ENCODE data around the gene TIRAP.
A peak's percentile ranks its signal among the peaks of the same experiment; 100 is the strongest.
"Not testable (repeated sequence)": the region's sequence is repeated elsewhere in the genome, so short reads cannot be mapped to it uniquely, and the experiment has no call there.

The TIRAP gene, protein sequence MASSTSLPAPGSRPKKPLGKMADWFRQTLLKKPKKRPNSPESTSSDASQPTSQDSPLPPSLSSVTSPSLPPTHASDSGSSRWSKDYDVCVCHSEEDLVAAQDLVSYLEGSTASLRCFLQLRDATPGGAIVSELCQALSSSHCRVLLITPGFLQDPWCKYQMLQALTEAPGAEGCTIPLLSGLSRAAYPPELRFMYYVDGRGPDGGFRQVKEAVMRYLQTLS

DNA sequence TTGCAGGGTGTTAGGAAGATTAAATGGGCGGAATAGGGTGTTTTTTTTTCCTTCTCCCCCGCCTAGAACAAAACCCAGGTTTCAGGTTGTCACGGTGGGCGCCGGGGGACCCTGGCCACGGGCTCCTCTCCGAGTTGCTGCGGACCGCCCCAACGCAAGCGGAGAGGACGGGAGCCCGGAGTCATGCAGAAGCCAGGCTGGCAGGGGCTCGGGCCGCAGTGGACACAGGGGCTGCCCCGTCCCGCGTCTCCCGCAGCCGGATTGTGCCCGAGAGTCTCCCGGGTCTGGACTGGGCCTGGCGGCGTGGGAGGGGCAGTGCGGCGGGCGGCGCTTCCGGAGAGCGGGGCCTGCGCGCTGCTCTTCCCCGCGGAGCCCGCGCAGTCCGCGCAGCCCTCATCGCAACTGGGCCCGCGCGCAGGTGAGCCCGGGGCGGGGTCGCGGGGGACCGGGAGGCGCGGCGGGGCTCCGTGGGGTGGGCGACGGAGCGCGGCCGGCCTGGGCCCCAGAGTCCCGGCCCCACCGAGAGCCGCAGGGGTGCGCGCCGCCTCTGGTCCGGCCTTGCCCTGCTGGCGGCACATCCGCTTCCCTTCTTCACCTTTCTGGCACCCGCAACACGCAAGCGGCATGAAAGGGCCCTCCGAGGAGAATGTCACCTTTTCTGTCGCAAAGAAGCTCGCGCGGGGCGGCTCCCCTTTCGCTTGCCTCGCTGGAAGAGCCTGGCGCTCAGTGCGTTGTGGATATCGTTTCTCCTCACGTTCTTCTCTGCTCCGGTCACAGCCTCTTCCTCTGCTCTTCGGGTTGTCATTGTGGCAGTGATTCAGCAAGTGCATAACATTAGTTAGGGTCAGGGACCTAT lies at the start of gene TIRAP:
Gene TIRAP, plus strand, starts transcription at position 358 of the 856 bp plus-strand sequence. CDS start 7,802 bp downstream, outside the sequence.
- DNase-seq (ENCODE audit: low read depth), result no peak

DNA sequence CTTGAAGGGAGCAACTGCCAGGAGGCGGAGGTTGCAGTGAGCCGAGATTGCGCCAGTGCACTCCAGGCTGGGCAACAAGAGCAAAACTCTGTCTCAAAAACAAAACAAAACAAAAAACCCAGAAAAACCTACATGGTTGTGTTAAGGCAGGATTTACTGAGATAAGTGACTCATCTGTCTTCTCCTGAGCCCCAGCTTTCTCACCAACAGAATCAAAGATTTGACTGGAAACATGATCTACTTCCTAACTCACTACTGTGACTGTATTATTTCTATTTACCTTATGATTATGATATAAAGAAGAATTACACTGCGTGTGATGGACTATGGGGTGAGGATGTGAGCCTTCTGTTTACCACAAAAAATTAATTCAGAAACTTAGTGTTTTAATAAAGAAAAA lies 49.5 kb upstream of the TIRAP start:
- DNase-seq (ENCODE audit: low read depth), result no peak

DNA sequence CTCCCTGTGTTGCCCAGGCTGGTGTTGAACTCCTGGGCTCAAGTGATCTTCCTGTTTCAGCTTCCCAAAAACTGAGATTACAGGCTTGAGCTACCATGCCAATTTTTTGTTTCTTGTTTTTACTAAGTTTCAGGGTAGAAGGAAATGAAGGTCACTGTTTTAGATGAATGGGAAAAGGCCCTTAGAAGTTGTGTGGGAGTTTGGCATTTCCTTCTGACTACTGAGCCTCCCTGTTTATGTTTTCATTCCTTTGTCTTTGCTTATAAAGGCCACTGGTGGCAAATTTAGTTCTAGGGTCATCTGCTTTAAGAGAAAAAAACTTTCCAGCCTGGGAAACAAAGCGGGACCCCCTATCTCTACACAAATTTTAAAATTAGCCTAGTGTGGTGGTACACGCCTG lies 36.3 kb upstream of the TIRAP start:
- DNase-seq (ENCODE audit: low read depth), result no peak

DNA sequence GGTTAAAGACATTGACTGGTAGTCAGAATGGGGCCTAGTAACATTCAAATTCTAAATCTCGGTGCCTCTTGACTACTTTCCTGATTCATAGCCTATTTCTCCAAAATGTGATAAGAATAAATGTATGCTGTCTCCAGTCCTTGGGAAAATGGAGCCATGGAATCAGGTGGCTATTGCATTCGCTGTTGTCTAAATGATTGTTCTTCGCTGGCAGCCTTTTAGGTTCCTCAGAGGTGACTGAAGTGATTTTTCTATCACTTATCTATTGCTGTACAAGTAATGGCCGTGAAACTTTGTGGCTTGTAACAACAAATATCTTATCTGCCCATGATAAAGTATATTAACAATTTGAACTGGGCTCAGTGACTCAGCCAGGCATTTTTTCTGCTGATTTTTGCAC lies 29.6 kb upstream of the TIRAP start:
- DNase-seq (ENCODE audit: low read depth), result no peak

DNA sequence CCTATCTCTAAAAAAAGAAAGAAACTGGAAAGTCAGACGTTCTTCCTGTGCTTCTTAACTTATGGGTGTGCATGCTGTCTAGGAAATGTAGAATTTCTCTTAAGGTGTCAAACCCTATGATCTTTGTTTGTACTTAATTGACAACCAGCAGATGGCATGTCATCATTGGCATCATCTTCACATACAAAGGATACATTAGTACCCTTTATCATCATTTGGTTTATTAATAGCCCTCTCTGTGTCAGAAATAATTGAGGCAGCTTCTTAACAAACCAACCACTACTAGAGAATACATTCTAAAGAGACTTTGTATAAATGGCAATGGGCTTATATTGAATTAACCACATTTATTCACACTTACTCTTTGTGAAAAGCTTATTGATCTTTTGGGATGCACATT lies 28.1 kb upstream of the TIRAP start:
- no peak for DNase-seq (ENCODE audit: low read depth)

DNA sequence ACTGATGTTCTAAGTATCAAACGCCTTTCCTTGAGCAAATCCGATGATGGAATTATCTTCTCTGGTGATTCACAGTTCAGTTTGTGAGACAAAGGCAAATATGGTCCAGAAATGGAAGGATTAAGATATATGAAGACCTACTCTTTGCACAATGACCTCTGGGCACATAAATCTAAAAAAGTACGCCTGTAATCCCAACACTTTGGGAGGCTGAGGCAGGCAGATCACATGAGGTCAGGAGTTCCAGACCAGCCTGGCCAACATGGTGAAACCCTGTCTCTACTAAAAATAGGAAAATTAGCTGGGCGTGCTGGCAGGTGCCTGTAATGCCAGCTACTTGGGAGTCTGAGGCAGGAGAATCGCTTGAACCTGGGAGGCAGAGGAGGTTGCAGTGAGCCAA lies 27.4 kb upstream of the TIRAP start:
- not testable (repeated sequence) for DNase-seq (ENCODE audit: low read depth)

DNA sequence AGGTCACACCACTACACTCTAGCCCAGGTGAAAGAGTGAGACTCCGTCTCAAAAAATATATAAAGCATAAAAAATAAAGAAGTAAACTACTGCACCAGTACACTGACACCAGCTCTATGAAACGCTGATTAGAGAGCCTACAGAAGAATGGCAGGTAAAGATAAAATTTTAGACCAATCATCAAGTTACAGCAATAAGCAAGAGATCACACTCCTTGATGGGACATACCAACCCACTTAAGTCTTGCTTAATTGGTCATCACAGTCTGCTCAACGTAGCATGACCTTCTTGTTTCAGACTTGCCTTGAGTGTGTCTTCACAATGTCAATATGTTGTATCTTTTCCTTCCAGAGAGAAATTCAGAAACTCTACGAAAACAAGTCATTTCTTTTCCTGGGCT lies 26.7 kb upstream of the TIRAP start:
- no peak for DNase-seq (ENCODE audit: low read depth)

DNA sequence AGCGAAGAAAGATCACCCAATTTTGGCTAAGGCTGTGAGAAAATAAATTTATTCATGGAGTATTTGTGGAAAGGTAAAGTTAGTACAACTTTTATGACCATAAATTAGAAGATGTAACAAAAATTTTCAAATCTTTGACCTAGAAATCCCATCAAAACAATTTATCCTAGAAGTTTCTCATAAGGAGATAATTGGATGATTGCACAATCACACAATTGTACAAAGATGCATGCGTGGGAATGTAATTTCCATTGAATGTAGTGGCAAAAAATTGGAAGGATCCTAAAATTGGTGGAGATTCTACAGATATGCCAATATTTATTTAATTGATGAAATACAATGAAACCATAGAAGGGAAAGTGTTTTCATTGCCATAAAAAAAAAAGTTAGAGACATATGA lies 25.7 kb upstream of the TIRAP start:
- no peak for DNase-seq (ENCODE audit: low read depth)

DNA sequence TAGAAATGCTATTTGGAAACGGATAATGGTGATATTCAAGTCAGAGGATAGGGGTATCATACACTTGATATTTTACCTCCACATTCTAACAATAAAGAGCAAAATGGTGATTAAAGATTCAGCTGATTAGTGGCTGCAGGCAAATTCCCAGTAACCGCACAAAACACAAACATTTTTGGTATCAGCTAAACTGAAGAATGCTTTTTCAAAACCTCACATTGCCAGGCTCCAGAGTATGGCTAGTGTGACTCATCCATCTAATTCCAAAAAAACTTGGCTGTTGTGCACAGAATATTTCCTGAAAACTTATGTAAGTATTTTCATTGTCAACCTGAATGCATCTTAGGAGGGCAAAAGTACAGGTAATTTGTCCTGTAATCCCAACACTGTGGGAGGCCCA lies 25.1 kb upstream of the TIRAP start:
- peak; percentile 47 for DNase-seq (ENCODE audit: low read depth)

DNA sequence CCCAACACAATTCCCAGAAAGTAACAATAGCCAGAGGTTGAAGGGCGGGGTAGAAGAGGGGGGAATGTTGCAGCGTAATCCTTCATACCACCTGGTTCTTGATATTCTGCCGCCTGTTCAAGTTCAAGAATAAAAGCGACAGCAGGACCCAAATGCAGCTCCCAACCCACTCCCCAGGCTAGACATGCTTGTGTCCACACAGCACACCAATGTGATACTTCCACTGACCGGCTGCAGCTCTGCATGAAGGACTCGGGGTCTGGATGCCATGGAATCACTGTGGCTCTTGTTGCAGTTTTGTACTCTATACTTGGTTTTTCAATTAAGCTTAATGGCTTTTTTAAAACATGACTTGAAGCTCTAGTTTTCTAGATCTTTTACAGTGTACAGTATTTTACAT lies 20.7 kb upstream of the TIRAP start:
- no peak for DNase-seq (ENCODE audit: low read depth)

DNA sequence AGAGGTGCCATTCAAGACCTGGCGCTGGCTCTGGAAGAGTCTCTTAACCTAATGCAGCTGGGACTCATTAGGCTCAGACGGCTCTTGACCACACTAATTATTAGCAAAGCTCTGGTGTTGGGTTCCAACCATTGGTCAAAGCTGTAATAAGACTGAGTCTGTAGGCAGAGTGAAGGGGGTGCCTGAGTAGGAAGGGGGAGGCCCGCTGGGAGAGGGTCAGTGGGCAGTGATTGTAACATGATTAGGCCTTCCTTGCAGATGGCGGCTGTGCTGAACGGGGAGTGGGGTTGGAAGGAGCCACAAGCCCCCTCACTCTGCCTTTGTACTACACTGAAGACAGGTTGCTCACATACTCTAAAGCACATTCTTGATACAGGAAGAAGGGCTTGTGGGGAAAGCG lies 19.4 kb upstream of the TIRAP start:
- no peak for DNase-seq (ENCODE audit: low read depth)

DNA sequence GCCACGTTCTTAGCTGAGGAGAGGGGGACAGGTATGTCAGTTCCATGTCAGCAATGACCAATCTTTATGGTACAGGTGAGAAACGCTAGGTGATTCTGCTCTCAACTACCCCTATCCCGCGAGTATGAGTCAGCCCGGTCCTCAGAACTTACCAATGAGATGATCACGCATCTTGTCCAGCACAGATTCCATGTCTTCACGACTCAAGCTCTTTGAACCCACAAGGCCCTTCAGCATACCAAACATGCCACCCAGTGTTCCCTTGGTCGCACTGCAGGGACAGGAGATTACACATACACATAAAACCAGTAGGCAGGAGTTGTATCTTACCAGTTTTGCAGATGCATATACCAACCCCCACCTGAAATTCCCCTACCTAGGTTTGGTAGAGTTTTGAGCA lies 17.1 kb upstream of the TIRAP start:
- DNase-seq (ENCODE audit: low read depth), result no peak

DNA sequence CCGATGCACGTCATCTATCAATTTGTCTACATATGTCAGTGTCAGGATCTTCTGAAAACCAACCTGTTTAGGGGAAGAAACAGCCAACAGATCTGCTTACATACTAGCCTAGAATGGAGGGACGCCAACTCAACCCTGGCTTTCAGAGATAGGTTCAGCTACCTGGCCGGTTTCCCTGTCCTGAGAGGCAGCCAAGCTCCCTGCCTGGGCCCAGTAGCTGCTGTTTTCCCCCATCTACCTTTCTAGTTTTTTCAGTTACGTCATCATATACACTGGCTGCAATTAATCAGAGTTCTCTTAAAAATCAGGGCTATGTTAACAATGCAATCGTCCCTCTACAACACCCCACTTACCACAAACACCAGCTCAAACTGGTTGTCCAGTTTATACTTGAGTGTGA lies 15.2 kb upstream of the TIRAP start:
- no peak for DNase-seq (ENCODE audit: low read depth)

DNA sequence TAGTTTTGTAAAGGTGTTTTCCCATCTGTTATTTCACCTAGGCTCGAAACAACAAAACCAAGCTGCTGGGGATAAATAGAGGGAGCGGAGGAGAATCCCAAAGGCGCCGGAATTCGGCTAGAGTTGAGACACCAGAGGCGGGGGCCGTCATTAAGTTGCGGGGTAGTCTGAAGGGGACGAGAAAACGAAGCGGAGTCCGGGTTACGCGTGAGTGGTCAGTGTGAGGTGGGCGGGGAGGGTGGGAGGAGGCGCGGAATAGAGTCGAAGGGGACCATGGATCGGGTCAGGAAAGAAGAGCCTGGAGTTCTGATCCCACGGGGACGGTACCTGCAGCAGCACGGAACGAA lies 14.6 kb upstream of the TIRAP start:
- no peak for DNase-seq (ENCODE audit: low read depth)

DNA sequence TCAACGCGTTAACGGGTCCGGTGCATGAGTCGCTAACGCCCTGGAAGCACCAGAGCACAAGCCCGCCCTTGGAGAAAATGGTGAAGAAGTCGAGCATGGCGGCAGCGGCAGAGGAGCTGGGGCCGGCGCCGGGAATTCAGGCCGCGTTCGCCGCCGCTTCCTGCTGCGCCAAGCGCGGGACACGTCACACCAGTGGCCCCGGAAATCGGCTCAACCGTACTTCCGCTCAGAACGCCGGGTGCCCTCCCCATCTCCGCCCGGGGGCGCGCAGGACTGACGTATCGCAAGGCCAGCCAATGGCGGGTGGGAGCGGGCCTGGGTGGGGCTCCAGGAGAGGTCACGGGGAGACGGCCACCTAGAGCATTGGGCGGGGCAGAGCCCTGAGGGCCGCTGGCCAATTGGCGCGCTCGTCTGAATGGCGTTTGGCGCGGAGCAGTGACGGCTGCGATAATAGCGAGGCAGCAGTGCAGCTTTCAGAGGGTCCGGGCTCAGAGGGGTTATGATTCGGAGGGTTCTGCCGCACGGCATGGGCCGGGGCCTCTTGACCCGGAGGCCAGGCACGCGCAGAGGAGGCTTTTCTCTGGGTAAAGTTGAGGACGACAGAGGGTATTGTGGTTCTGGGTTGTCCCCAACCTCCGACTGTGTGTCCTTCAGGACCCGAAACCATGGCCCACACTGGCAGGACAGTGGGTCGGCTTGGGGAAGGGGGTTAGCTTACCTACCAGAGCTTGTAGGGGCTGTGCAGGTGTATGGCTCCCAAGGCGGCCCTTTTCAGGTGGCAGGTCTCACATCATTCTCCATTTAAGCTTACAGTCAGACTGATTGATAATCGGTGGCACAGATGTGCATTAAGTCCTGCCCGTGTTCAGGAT lies 13.9 kb upstream of the TIRAP start, which contains the start of the genes FOXRED1 and SRPRA:
Gene FOXRED1, plus strand, starts transcription at position 447 of the 872 bp plus-strand sequence. Its CDS starts 53 bp downstream, at position 500.
Gene SRPRA, minus strand, starts transcription at position 188 of the 872 bp plus-strand sequence. Its CDS starts 91 bp downstream, at position 97.
- peak; percentile 90 for DNase-seq (ENCODE audit: low read depth)

DNA sequence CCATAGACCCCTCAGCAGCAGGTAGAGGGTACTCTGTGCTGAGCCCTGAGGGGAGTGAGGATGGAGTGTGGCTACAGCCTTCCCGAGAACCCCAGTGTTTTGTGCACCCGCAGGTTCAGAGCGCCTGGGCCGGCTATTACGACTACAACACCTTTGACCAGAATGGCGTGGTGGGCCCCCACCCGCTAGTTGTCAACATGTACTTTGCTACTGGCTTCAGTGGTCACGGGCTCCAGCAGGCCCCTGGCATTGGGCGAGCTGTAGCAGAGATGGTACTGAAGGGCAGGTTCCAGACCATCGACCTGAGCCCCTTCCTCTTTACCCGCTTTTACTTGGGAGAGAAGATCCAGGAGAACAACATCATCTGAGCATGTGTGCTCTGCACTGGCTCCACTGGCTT lies 5.6 kb upstream of the TIRAP start:
- no peak for DNase-seq (ENCODE audit: low read depth)

DNA sequence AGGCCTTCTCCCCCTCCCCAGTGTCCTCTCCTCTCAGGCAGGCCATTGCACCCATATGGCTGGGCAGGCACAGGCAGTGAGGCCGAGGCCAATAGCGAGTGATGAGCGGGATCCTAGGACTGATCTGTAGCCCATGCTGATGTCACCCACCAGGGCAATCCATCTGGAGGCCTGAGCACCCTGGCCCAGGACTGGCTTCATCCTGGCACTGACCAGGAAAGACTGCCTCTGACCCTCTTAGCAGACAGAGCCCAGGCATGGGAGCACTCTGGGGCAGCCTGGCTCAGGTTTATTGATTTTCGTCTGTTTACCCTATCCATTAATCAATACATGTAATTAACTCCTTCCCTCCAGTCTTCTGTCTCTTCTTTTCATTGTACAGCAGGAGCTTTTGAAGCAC lies 5.1 kb upstream of the TIRAP start:
- DNase-seq (ENCODE audit: low read depth), result no peak

DNA sequence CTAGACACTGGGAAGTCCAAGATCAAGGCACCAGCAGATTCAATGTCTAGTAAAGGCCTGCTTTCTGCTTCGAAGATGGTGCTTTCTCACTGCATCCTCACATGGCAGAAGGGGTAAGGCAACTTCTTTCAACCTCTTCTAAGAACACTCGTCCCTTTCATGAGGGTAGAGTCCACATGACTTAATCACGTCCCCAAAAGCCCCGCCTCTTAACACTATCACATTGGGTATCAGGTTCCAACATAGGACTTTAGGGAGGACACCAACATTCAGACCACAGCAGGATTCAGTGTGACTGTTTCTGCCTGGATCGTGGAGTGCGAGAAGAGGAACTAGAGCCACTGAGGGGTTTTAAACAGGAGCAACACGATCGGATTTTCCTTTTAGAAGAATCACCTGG lies 3.7 kb upstream of the TIRAP start:
- no peak for DNase-seq (ENCODE audit: low read depth)

DNA sequence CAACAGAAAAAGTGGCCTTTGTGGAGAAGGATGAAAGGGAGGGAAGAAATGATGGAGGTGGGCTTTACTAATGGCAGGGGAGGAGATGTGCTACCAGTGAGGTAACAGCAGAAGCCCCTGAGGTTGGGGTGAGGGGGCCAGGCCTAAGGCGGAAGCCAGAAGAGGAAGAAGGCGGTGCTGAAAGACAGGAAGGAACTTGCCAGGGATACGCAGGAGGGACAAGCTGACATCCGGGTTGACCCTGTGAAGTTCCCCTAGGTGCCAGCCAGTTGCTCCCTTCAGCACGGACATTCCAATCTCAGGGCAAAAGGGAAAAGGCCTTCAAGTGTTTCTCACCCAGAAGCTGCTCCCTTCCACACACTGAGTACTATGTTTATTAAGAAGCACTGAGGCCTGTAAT lies 2.3 kb upstream of the TIRAP start:
- DNase-seq (ENCODE audit: low read depth), result no peak

DNA sequence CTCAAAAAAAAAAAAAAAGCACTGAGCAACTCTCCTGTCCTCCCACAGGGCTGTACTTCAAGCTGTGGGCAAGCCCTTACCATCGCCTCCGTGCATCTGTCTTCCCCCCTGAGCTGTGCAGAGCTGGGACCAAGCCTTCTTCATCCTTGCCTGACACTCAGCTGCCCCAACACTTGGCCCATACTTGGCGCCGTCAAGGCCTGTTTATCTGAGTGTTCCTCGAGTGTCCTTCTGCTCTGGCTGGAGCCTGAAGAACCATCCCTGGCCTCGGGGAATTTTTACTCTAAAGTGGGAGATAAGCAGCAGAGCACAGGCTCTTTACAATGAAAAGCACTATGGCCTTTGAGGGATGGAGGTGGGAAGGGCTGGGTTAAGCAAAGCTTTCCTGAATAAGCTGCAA lies 1.6 kb upstream of the TIRAP start:
- DNase-seq (ENCODE audit: low read depth), result no peak

DNA sequence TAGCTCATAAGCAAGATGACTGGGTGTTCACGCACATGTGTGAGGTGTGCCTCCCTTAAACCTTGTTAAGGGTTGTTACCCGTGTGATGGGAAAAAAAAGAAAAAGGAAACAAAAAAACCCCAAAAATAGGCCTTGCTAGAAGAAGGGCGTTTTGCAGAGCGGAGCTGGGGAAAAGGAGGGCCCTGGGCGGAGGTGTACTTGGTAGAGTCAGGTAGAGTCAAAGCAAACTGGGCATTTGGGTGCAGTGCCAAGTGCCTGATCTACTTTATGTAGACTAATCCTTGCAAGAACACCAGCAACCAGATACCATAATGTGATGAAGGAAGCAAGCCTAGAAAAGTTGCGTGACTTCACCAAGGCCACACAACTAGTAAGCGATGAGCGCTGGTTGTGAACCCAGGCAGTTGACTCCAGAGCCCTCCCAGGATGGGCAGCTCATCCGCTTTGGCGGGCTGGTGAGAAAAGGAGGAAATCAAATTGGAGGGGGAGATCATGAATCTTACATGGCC lies 1.2 kb upstream of the TIRAP start:
- no peak for DNase-seq (ENCODE audit: low read depth)

DNA sequence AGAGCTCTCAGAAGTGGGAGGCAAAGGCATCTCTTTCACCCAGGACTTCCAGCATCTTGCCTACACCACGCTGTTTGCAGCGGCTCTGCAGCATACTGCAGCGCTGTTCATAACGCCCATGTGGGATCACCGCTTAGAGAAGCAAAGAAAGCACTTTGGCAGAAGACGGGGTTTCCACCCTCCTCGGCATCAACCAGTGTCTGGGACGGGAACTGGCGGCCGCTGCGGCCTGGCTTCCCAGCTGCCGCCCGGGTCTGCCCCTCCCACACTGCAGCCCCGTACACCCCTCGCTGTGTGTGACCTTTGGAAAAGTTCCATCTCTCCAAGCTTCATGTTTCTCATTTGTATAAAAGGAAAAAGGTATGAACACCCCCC lies 545 bp upstream of the TIRAP start:
- DNase-seq (ENCODE audit: low read depth), result no peak

All from GM04503 (cell line).